Subcutaneous abdominal adipose tissue (tissue), 5 donors: ENCODE measurements around the gene TAS1R3.

Experiments used
- H3K27ac ChIP-seq: one replicate; pipeline ENCODE4 v1.7.0; 2013; ENCODE audit warnings: low read depth, mild to moderate bottlenecking, inconsistent platforms, low read length, moderate library complexity
- H3K27me3 ChIP-seq, 5 donors: one replicate each; pipeline ENCODE4 v1.7.0; 2013; ENCODE audit warnings: low read length in 5 of 5, inconsistent platforms in 1 of 5; ENCODE audit not compliant: control insufficient read depth in 5 of 5, insufficient read depth in 4 of 5
- H3K36me3 ChIP-seq, 5 donors: one replicate each; pipeline ENCODE4 v1.7.0; 2013; ENCODE audit warnings: low read length in 5 of 5; ENCODE audit not compliant: control insufficient read depth in 5 of 5, insufficient read depth in 5 of 5
- H3K4me1 ChIP-seq, 5 donors: one replicate each; pipeline ENCODE4 v1.7.0; 2013; ENCODE audit warnings: low read length in 5 of 5, mild to moderate bottlenecking in 3 of 5, moderate library complexity in 1 of 5; ENCODE audit not compliant: control insufficient read depth in 5 of 5, insufficient read depth in 5 of 5
- H3K4me3 ChIP-seq, 5 donors: one replicate each; pipeline ENCODE4 v1.7.0; 2013; ENCODE audit warnings: low read length in 5 of 5, low read depth in 1 of 5
- H3K9ac ChIP-seq, 5 donors: one replicate each; pipeline ENCODE4 v1.7.0; 2013; ENCODE audit warnings: low read length in 5 of 5, mild to moderate bottlenecking in 4 of 5, moderate library complexity in 3 of 5
- H3K9me3 ChIP-seq, 5 donors: one replicate each; pipeline ENCODE4 v1.7.0; 2013; ENCODE audit warnings: low read length in 5 of 5; ENCODE audit not compliant: control insufficient read depth in 5 of 5
- donor health status: healthy.
- donor health status: healthy.
- donor health status: healthy.
- donor health status: healthy.
- donor health status: healthy.

Gene TAS1R3

DNA sequence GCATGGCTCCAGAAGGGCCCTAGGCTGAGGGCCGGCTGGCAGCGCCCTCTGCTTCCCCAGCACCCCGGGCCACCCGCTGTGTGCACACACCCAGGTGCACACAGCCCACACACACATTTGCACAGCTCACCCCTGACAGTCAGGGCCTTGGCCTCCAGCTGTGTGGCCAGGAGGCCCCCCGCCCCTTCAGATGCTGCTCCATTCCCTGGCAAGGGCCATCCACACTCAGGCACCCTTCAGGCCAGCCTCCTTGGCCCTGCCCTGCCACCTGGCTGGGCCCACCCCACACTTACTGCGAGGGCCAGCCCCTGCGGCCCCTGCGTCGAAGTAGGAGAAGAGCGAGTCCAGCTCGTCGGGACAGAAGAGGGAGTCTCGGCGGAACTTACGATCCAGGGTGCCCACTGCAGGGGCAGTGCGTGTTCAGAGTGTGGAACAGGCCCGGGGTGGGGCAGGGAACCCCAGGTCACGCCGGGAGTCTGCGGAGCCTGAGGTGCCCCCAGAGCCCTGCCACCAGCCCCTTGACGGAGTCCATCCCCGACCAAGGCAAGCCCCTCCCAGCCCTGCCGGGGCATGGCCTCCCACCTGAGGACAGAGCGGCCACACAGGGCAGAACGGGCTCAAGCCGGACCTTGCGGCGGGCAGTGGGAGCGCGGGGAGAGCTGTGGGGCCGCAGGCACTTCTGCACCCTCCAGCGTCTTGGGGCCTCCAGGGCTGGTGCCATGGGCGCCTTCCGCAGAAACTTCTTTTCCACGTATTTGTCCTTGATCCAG is 35.7 kb upstream of the TAS1R3 start:
- no peak overlapping the region for H3K4me3 ChIP-seq
- no peak overlapping the region for H3K9ac ChIP-seq
- H3K4me1 ChIP-seq: peaks cover 0 to 11% (median 3%) of the 10 kb centered on the region in 5 donors
- no peak overlapping the region for H3K27ac ChIP-seq
- H3K9me3 ChIP-seq: no peaks in the 10 kb centered on the region
- peaks cover 0 to 2% (median 0%) of the 10 kb centered on the region in 5 donors for H3K27me3 ChIP-seq
- peaks cover 0 to 53% (median 30%) of the 10 kb centered on the region in 5 donors for H3K36me3 ChIP-seq

DNA sequence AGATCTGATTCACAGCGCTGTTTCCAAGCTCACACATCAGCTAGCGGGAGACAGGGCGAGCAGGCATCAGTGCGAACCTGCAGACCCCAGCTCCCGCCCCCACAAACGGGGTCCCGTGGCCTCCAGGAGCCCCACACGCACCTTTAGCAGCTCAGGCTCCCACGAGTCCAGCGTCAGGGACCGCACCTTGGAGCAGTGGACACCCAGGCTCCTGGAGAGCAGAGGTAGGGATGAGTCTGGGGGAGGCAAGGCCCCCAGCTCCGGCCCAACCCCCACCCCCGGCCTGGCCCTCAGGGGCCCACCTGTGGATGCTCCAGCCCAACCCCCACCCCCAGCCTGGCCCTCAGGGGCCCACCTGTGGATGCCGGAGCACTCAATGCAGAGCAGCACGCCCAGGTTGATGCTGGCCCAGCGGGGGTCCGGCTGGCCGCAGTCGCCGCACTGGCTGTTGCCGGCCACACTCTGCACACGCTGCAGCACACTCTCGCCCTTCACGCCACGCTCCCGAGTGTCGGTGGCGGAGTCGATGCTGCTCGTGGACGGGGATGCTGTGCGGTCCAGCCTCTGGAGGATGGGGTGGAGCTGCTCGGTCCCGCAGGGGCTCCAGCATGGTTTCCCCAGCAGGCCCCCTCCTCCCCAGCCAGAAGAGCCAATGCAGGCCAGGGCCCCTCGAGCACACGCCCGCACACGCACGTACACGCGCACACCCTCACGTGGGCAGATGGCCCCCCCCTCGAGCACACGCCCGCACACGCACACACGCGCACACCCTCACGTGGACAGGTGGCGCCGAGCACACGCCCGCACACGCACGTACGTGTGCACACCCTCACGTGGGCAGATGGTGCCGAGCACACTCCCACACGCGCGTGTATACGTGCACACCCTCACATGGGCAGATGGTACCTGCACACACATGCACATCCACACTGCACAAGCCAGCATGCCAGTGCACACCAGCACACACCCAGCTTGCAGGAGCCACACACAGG is 34.7 kb upstream of the TAS1R3 start:
- Histone ChIP-seq H3K27ac (no peak overlapping the region), H3K36me3 (peaks cover 0 to 53% (median 30%) of the 10 kb centered on the region in 5 donors)

DNA sequence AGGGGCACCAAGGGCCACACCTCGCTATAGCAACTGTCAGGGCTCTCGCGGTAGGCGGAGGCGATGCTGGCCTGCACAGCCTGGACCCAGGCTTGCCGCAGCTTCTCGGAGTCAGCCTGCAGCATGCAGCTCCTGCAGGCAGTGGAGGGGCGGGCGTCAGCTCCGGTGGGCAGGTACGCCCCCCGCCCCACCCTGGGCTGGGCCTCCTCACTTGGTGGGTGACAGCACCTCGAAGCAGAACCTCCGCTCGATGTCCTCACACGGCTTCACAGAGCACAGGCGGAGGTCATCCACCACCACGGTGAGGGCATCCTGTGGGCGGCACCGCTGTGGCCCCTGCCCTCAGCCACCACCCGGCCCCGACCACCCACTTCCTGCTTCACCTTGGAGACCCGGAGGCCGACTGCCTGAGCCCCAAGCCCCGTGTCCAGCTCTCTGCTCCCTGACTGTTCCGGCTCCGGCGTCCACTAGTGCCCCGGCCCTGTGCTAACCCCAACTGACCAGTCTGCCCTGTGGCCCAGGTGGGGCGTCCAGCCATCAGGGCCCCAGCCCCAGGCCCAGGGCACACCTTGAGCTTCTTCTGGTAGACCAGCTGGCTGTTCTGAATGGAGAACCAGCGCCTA is 33.2 kb upstream of the TAS1R3 start:
- Histone ChIP-seq H3K27ac (no peak overlapping the region), H3K9me3 (no peaks in the 10 kb centered on the region), H3K36me3 (peaks cover 0 to 49% (median 30%) of the 10 kb centered on the region in 5 donors), H3K9ac (no peak overlapping the region), H3K27me3 (no peaks in the 10 kb centered on the region), H3K4me1 (peaks cover 0 to 3% (median 0%) of the 10 kb centered on the region in 5 donors), H3K4me3 (no peak overlapping the region)

More for the DNA sequence above, 34.7 kb upstream of the TAS1R3 start:
- Histone ChIP-seq H3K4me3 (no peak overlapping the region), H3K27me3 (no peaks in the 10 kb centered on the region), H3K9ac (no peak overlapping the region), H3K4me1 (peaks cover 0 to 6% (median under 1%) of the 10 kb centered on the region in 5 donors), H3K9me3 (no peaks in the 10 kb centered on the region)

DNA sequence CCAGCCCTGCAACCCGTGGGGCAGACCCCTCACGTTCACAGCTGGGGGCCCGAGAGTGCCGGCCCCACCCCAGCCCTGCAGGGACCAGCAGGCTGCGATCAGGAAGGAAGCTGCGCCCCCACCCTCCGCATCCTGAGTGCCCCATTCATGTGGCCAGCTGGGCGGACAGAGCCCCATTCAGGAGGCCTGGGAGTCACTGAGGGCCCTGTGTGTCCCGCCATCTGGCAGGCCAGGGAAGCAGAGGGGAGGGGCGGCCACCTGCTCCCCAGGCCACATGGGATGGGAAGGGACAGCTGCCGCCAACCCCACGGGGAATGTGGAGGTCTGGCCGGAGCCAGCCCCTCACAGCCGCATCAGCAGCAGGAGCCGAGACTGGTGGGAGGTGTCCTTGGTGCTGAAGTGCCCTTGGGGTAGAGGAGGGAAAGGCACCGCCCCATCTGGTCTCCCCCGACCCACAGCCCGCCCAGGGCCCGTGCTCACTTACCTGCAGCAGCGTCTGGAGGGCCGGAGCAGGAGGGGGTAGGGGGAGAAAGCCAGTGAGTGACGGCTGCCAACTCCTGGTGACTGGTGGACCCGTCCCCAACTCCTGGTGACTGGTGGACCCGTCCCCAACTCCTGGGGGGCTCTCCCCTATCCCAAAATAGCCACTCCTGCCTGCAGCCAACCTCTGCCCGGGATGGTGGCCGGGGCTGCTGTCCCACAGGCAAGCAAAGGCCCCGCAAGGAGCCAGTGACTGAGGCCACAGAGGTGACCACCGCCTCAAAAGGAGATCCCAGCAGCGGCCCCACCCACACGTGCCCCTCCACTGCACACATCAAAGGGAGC is 32.0 kb upstream of the TAS1R3 start:
- no peaks in the 10 kb centered on the region for H3K27me3 ChIP-seq
- peaks cover 0 to 45% (median 30%) of the 10 kb centered on the region in 5 donors for H3K36me3 ChIP-seq
- H3K4me3 ChIP-seq: no peak overlapping the region
- peaks cover 0 to 8% (median 7%) of the 10 kb centered on the region in 5 donors for H3K4me1 ChIP-seq
- no peaks in the 10 kb centered on the region for H3K9me3 ChIP-seq
- H3K27ac ChIP-seq: no peak overlapping the region
- H3K9ac ChIP-seq: no peak overlapping the region

DNA sequence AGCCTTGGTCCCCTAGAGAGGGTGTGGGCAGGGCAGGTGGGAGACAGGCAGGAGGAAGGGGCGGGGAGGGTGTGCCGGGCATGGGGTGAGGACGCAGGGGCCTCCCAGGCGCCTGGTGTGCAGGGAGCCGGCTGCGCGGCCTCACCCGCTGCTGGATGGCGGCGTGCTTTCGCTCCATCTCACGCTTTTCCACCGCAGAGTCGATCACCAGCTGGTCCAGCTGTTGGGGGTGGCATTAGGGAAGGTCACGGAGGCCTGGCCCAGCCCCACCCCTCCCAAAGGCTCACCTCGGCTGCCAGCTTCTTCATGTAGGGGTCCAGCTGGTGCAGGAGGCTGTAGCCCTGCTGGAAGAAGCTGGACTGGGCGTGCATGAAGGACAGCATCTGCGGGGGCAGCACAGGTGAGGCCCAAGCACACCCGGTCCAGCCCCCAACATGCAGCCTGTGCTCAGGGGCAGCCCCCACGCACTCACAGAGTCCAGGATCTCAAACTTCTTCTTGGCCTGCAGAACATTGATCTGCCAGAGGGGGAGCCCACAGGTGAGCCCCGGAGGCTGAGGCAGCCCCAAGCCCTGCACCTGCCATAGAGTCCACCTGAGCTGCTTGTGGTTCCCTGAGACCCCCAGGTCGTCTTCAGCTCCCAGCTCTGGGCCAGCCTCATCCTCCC is 31.3 kb upstream of the TAS1R3 start:
- Histone ChIP-seq H3K36me3 (peaks cover 0 to 38% (median 30%) of the 10 kb centered on the region in 5 donors), H3K27me3 (no peaks in the 10 kb centered on the region), H3K27ac (no peak overlapping the region), H3K9me3 (no peaks in the 10 kb centered on the region), H3K9ac (no peak overlapping the region), H3K4me1 (peaks cover 0 to 16% (median 15%) of the 10 kb centered on the region in 5 donors), H3K4me3 (no peak overlapping the region)

DNA sequence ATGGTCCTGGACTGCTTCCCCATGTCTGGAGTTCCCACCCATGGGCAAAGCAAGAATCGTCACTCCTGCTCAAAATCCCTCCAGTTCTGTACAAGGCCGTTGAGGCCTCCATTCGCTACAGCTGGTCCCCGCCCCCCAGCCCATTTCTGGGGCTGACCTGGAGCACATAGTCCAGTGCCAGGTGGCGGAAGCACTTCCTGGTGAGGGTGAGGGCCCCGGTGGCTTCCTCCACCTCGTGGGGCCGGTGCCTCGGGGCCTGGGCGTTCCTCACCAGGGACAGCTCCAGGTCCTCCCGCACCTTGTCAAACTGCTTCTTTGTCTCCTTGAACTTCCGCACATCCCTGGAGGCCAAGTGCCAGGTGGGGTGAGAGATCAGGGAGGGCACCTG is 30.7 kb upstream of the TAS1R3 start:
- H3K36me3 ChIP-seq: peaks cover 0 to 32% (median 26%) of the 10 kb centered on the region in 5 donors
- no peak overlapping the region for H3K4me3 ChIP-seq
- H3K4me1 ChIP-seq: peaks cover 0 to 21% (median 20%) of the 10 kb centered on the region in 5 donors
- no peaks in the 10 kb centered on the region for H3K27me3 ChIP-seq
- no peak overlapping the region for H3K27ac ChIP-seq
- no peak overlapping the region for H3K9ac ChIP-seq
- H3K9me3 ChIP-seq: no peaks in the 10 kb centered on the region

DNA sequence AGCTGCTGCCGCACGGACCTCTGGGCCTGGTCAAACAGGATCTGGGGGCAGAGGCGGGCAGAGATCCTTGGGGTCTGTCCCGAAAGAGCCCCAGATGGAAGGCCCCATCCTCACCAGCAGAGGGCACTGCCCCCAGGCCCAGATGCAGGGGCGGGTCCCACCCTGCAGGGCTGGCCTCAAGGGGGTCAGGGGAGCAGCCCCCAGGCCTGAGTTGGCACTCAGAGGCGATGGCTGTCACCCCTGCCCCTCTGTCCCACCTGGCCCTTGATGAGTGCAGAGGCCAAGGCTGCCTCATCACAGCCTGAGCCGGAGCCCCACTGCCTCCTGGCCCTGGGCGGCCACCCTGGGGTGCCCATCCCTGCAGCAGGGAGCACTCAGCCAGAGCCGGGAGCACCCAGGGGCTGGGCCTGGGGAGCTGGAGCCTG is 29.1 kb upstream of the TAS1R3 start:
- Histone ChIP-seq H3K9ac (no peak overlapping the region), H3K36me3 (peaks cover 0 to 16% (median 12%) of the 10 kb centered on the region in 5 donors), H3K4me3 (no peak overlapping the region), H3K27me3 (no peaks in the 10 kb centered on the region), H3K4me1 (peaks cover 5 to 38% (median 37%) of the 10 kb centered on the region in 5 donors), H3K9me3 (no peaks in the 10 kb centered on the region), H3K27ac (no peak overlapping the region)

DNA sequence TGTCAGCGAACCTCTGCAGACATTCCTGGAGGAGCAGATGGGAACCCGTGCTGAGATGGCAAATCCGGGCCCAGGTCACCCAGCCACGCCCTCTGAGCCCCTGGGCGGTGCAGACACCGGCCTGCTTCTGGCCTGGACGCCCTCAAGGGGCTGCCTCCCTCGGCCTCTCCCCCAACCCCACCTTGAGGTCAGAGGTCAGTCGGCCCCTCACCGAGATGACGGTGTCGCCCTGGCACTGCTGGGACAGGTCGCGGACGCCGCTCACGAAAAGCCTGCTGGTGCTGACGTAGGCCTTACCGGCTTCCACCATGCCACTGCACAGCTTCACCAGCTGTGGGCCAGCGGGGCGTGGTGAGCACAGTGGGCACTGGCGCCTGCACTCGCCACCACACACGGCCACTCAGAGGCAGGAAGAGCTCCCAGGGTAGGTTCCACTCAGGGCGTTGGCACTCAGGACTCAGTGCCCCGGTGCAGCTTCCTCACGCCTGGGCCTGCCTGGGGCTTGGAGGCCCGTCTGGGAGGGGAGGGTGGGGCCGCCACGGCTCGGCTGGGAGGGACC is 28.1 kb upstream of the TAS1R3 start:
- no peak overlapping the region for H3K4me3 ChIP-seq
- peaks cover 0 to 10% (median 7%) of the 10 kb centered on the region in 5 donors for H3K36me3 ChIP-seq
- H3K4me1 ChIP-seq: peaks cover 5 to 41% (median 40%) of the 10 kb centered on the region in 5 donors
- no peak overlapping the region for H3K9ac ChIP-seq
- H3K27me3 ChIP-seq: no peaks in the 10 kb centered on the region
- no peaks in the 10 kb centered on the region for H3K9me3 ChIP-seq
- H3K27ac ChIP-seq: no peak overlapping the region
